GM19463 (cell line): Measurements from ENCODE around the gene GFOD1.

ENCODE experiments used
- ATAC-seq: cut with Tn5 transposase; IDR thresholded peaks from one replicate; pipeline ENCODE4 v1.9.1; 2021; ENCODE audit warnings: mild to moderate bottlenecking, moderate library complexity; ENCODE audit not compliant: unreplicated experiment

The GFOD1 gene

DNA sequence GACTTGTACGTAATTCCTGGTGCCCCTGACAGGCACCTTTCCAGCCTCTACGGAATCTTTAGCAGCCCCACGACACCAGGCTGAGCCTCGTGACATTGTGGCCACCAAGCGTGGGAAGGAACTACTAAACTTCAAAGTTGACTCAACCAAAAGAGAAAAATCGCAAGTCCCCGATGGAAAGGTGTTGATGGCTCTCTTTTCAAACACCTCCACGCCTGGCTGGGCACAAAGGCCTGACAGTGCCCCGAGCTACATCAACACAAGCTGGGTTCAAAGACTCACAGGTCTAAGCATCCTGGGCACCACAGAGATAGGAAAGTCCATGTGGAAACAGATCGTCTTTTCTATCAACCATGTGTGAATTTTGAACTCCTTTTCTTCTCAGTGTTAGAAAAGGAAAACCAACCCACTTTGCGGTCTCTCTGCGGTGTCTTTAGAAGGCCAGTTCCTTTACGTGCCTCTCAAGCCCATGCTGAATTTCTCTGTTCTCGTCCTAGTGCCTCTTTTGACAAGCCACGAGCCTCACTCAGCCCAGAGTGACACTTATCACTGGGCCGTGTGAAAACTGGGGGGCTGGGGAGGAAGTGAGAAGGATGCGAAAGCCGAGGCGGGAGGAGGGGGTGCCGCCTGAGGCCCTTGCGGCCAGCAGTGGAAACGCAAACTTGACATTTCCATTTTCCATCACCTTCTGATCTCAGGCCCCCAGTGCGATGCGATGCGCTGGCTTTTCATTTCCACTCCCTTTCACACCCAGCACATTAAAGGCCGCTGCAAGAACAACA lies 59.4 kb downstream of the GFOD1 start:
- peak; percentile 60 for ATAC-seq

DNA sequence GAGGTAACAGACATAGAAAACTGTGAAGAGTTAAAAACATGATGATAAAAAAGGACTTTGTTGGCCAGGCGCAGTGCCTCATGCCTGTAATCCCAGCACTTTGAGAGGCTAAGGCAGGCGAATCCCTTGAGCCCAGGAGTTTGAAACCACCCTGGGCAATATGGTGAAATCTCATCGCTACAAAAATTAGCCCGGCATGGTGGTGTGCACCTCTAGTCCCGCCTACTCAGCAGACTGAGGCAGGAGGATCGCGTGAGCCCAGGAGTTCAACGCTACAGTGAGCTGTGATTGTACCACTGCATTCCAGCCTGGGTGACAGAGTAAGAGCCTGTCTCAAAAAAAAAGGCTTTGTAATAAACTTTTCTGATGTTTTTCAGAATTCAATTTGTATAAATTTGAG lies 60.1 kb downstream of the GFOD1 start:
- ATAC-seq, result peak; percentile 18

DNA sequence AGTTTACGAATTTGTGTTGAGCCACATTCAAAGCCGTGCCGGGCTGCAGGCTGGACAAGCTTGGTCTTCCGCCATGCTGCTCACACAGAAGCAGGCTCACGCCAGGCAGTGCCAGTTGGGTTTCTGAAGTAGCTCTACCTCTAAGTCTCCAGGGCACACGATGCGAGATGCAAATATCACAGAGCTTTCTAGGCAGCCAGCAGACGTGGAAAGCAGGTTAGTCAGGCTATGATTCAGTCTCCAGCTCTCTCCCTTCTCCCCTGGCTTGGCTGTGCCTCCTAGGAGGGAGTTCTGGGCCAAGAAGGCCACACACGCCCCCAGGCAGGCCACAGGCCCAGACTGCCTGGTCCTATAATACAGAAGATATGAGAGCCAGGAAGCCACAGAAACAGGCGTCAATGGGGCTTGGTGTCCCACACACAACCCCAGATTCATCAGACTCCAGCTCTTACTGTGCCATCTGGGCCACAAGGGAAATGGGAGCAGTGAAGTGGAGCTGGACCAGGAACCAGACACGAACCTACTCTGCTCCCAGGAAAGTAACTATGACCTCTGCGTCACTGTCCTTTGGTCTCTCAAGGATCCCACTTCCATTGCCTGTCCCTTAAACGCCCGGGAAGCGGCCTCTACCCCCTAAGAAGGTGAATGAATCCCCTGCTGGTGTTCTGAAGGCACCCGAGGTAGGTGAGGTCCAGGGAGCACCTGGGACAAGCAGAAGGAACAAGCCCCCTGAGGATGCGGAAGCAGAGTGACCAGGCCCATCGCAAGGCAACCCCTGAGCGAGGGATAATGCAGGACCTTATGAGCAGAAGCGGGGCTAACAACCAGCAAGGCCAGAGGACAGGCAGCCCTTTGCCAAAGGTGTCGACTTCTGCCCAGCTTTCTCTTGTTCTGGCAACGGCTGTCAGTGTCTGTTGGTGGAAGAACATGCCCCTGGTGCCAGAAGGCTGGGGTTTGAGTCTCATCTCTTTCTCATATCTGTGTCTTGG lies 61.2 kb downstream of the GFOD1 start:
- ATAC-seq, result no peak

DNA sequence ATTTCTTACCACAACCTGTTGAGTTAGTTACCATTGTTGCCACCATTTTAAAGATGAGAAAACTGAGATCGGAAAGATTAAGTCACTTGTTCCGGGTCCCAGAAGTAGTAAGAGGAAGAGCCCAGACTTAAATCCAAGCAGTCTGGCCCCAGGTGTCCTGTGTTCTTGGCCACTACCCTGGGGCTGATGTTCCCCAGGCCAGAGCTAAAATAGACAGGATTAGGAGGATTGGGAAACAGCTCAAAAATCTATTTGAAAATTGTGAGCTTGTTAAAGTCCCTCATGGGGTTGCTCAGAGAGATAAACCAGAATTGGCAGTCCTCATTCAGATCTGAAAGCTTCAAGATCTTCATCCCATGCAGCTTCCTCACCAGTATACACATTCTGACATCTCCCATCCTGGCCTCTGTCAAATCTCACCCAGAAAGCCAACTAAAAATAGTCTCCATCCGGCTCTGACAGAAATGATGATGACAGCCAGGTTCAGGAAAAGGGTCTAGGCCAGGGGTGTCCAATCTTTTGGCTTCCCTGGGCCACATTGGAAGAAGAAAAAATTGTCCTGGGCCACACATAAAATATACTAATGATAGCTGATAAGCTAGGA lies 62.0 kb downstream of the GFOD1 start:
- no peak for ATAC-seq

DNA sequence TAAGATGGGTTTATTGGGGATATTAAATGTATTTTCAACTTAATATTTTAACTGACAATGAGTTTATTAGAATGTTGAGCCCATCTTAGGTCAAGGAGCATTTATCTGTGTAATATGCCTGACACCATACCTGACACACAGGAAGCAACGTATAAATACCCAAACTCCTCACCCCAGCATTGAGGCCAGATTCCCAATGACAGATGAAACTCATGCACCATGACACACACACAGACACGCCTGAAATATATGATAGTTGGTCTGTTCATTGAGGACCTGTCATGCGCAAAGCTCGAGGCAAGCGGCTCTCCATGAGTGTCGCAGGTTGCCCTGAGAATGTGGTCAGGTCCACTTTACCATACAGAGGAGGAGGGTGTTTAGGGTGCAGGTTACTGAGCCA lies 64.1 kb downstream of the GFOD1 start:
- no peak for ATAC-seq

DNA sequence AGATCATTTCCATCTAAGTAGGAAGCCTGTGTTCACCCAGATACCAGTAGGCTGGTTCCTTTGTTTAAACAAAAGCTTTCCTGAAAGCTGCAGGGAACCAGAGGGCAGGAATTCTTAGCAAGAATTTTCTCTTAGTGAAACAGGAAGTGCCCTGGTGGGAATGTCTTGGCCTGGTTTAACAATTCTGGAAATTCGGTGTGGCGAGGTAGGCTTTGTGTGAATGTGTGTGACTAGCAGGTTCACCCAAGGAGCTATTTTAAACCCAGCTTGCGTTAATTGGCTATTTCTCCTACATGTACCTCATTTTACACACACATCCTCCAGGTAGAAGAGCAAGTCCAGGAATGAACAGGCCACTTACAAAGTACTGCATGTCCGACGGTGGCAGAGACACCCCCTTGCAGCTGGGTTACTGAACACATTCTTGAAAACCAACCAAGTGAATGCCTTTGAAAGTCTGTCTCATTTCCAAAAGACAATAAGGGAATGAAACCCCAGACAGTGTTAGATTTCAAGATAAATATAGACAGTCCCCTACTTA lies 64.6 kb downstream of the GFOD1 start:
- no peak for ATAC-seq

DNA sequence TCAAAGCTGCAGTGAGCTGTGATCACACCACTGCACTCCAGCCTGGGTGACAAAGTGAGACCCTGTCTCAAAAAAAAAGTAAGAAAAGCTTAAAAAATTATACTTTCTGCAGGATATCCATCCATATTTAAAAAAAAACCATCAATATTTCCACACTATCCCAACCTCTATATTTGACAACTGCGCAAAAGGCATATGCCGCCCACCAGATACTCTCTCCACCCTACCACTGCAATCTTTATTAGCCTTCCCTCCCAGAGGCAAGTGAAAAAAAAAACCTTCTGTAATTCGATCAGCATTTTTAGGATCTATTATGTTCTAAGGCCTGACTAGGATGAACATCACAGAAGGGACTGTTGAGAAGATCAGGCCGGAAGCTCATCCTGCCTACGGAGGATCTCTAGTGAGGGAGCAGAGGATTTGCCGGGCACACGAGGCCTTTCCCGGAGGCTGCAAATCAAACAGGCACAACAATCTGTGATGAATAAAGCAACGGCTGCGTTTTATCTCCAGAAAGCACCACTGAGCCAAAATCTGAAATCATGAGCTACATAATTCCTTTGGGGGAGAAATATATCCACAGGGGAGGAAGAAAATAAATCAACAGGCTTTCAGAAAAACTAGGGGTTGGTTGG lies 65.9 kb downstream of the GFOD1 start:
- ATAC-seq, result no peak

DNA sequence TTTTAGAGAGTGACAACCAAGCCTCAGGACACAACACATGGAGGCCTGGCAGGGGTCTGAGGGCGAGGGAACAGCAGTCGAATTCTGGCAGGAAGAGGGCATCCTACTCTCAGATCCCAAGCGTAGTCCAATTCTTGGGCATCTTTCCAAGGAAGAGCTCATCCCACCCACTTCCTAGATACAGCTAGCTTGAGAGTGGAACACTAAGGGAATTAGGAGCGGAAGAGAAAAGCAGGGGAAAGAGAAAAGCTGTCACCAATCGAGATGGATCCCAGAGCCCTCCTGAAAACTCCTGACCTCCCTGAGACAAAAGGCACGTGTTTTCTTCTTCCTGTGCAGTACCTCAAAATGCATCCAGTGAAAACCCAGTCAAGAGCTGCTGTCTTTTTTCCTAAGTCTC lies 67.1 kb downstream of the GFOD1 start:
- ATAC-seq, result no peak

DNA sequence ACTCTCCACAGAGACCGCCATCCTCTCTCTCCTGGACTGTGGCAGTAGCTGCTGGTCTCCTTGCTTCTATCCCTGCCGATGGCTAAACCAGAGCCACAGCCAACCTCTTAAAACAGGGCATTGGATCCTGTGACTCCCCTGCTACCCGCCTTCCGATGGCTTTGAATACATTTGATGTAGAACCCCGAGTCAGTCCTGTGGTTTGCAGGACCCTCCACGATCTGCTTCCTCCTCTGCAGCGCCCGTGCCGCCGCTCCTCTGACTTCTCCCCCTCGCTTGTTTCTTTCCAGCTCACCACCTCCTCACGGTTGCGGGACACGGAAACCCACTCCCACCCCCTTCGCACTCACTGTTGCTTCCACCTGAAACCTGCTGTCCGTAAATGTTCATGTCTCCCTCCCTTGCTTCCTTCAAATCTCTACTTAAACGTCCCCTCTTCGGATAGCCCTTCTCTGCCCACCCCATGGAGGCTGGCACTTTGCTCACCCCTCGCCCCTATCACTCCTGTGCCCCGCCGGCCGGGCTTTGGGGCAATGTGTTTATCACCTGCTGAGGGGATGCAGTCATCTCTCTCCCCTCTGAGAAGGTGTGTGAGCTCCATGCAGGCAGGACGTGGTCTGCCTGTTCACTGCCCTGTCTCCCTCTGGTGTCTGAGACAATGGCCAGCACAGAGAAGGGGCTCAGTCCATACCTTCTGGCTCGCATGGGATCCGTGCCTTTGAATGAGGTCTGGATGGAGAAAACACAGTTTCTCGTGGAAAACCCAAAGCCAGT lies 67.8 kb downstream of the GFOD1 start:
- ATAC-seq, result no peak

DNA sequence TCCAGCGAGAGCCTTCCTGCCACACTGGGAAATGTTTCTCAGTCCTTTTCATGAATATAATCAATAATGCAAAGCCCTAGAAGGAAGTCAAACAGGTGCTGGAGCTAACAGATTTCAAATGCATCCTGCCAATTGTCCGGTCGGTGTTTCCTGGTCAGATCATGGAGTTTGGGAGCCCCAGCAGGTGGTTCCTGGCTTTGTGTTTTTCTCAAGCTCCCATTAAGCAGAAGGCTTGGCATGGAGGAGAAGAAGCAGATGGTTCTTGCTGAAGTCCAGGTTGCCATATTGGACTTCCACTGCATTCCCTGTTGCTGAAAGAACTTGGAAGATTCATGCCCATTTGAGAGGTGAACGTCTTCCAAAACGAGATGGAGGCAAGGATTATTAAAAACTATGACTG lies 68.6 kb downstream of the GFOD1 start:
- ATAC-seq, result no peak

DNA sequence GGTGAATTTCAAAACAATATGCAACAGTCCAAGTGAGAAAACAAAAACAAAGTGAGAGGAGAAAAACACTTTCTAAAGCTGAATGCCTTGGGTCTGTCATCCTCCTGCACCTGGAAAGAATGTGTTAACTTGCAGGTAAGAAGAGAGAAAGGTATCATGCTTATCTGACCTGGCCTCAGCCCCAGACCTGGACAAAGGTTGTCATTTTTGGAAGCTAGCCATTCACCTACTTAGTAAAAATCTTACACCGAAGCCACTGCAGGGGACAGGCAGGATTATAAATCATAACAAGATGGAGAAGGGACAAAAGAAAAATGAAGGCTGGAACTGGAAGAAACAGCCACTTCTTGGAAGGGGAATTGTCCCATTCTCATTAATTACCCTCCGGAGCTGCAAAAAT lies 69.4 kb downstream of the GFOD1 start:
- ATAC-seq, result no peak

DNA sequence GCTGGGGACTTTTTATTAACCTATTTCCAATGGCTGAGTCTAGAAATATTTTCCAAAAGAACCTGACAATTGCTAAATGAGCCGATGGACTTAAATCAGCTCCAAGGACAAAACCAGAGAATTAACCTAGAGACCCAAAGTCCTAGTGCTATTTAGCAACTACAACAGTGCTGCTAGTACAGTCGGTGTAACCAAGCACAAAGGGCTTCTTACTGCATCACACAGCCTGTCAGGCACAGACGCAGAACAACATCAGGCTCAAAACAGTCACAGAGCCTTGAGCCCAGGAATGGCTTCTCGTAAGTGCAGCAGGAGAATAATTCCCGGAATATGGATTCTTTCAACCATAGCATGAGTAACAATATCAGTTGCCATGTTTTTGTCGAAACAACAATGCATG lies 70.0 kb downstream of the GFOD1 start:
- ATAC-seq, result no peak

DNA sequence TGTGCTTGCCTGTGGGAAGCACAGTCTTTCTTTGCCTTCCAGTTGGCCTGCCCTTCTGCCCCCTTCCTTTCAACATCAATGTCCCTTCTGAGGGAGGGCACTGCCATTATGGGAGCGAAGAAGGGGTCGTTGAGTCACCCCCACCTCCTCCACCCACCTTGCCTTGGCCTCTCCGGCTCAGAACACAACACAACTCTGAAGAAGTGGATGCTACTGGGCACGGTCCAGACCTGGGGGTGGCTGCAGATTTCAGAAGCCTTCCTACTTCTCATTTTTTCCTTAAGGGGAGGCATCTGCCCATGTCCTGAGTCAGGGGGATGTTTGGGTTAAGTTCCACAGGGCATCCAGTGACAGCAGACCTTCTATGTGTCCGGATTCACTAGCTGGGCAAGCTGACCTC lies 72.1 kb downstream of the GFOD1 start:
- no peak for ATAC-seq

DNA sequence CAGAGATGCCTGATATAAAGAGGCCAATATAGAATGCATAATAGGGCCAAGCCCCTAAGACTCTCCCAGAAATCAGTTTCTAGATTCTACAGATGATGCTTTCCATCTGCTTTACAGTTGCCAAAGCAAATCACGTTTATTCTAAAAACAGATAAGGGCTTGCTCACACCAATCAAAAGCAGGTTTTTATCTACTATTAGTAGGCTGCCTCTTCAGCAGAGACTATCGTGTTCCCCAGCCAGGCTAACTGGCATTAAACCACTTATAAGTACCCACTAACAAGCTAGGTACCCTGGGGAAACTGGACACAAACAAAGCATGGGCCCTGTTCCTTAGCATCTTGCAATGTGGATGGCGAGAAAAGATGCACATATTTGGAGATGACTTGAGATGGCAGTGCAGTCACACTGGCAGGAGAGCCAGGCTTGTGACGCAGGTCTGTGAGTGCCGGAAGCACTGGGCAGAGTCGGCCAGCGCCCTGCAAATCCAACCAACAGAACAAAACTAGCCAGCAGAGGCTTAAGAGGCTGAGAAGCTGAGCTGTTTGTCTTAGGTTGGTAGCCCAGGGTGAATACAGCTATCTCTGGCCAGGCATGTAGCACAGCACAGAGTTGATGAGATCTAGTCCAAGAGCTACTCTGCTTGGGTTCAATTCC lies 73.4 kb downstream of the GFOD1 start:
- no peak for ATAC-seq

DNA sequence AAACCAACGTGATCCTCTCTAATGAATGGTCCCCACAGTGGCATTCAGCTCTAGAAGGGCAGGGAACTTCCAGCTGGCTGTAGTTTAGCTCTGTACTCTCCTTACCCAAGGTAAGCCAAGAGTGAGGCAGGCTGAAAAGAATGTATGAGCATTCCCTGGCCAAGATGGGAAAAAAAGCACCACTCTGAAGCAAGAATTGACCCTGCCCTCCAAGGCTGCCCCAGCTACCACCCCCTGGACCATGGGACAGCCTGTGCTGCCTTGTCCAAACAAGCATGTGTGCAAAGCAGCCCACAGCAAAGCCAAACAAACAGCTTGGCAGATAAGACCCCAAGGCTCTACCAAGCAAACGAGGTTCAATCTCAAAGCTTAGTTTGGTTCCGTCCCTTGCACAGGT lies 73.9 kb downstream of the GFOD1 start:
- ATAC-seq, result no peak

DNA sequence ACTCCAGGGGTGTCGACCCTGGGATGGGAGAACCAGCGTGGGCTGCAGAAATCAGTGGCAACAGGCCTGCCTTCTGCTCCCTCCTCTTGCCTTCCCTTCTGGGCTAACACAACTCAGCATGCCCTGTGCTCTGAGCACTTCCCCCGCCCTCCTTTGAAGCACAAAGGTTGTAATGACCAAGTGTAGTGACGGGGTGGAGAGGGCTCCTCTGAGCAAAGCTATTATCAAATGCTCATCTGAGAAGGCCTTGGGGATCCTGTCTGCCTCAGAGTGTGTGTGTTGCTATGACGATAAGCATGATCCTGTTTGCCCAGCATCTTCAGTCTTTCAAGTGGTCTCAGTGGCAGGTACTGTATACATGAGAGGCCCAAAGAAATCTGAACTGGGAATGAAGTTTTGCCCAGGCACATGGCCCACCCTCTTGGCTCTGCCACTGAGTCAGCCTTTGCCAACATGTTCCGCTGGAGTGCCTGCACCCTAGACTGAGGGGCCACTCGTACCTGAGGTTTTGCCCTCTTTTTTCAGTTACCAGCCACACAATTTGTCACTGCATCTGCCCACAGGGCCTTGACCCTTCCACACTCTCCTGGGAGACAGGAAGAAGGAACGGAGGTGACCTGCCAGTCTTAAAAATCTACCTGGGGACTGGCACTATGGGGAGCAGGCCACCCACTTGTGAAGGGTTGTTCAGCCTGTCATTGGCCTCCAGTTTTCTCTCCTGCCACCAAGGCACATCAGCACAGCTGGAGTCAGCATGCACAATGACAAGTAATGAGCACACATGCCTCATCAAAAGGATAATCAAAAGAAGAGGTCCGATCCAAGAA lies 74.5 kb downstream of the GFOD1 start:
- ATAC-seq, result no peak

DNA sequence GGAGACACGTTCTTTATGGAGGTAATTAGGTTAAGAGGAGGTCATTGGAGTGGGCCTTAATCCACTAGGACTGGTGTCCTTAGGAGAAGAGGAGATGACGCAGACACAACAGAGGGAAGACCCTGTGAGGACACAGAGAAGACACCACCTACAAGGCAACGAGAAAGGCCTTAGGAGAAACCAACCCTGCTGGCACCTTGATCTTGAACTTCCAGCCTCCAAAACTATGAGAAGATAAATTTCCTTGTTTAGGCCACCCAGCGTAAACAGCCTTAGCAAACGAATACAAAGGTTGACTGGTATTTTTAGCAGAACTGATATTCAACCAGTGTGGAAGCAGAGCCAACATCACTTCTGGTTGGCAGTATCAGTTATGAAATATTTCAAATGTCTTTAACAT lies 75.2 kb downstream of the GFOD1 start:
- no peak for ATAC-seq

DNA sequence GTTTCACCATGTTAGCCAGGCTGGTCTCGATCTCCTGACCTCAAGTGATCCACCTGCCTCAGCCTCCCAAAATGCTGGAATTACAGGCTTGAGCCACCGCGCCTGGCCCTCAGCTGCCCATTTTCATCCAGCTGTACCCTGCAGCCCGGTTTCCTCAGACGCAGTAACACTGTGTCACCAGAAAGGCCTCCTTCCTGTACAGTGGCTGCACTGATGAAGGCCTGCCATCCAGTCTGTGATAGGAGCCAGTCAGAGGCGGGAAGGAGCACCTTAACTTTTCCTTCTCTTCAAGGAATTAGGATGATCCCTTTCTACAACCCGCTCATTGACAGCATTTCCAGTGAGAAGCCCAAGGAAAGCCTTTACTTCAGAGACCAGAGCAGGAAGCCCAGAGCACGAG lies 75.9 kb downstream of the GFOD1 start:
- ATAC-seq, result no peak

DNA sequence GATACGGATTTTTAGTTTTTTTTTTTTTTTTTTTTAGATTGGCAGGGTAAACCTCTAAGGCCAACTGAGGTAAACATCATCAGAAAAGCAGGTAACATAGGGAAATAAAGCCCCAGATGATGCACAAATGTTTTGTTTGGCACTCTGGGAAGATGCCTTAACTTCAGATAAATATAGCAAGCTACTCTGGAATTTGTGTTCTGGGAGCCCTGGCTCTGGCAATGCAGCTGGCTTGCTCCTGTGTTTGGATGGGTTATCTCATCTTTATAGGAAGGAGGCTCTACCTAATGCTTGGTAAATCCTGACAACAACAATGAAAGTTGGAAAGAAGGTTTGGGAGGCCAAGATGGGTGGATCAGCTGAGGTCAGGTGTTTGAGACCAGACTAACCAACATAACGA lies 77.4 kb downstream of the GFOD1 start:
- ATAC-seq, result no peak
